B cell (primary cell): ENCODE data around the gene MATR3.

Experiments
- CTCF ChIP-seq: fragments of 200-600 bp; IDR thresholded peaks from one replicate; pipeline ENCODE4 v1.8.0; 2022; ENCODE audit warnings: antibody characterized with exemption, mild to moderate bottlenecking
- EZH2 ChIP-seq: IDR thresholded peaks from 2 replicates; pipeline ENCODE4 v1.6.1; 2012; ENCODE audit warnings: borderline replicate concordance, low read depth, mild to moderate bottlenecking, moderate library complexity, low read length; ENCODE audit not compliant: insufficient read depth, poor library complexity, severe bottlenecking

- TF ChIP-seq CTCF: no peak
- no peak for TF ChIP-seq EZH2
Measured at GRCh38 chr5:139285651-139286392, 7.7 kb upstream of the MATR3 start.
